HG02642 (cell line): ENCODE results near the gene PRR5L.

ENCODE experiments used
- ATAC-seq: cut with Tn5 transposase; IDR thresholded peaks from one replicate; pipeline ENCODE4 v1.9.1; 2021; ENCODE audit warnings: mild to moderate bottlenecking; ENCODE audit not compliant: unreplicated experiment, poor library complexity

Gene PRR5L

DNA sequence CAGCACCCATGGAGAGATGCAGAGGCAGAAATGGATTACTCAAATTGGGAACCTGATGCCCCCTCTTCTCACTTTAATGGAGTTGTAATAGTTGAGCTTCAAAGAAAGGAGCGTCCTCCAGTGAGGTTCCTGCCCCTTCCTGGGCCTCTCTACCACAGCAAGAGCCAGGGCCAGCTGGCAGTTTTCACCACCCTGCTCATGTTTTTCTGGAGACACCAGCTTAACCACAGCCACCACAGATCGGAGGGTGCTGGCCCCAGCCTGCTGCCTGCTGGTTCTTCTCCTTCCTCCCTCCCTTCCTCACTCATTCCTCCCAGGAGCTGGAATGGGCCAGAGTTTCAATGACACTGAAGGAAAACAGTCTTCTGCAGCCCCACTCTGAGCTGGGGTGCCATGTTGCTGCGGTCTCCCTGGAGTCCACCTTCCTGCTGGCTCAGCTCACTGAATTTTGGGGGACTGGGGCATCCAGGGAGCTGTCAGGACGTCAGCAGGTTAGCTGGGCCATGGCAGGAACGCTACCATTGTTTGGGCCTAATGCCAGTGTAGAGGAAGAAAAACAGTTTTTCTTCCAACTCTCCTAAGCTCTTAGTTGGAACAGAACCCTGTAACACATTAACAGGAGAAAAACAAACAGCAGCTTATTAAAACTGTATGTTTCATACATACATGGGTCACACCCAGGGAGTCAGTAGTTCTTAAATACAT, 156.3 kb downstream of the PRR5L start:
- ATAC-seq = no peak

DNA sequence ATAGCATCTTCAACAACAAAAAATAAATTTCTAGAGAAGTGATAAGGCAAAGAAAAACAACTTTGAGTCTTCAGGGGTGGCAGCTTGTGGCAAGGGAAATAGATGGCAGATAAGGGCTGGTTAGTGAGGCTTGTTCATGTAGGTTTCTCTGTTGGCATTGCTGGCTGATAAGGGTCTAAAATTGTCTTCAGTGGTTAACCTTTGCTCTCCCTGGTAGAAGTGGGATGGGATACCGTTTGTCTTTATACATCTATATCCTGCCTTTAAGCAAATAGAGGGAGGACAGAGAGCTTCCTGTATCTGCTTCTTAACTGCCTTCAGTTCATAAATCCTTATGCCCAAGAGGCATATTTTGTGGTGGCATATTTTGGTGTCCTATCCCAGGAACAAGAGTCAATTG, 156.9 kb downstream of the PRR5L start:
- ATAC-seq = no peak

DNA sequence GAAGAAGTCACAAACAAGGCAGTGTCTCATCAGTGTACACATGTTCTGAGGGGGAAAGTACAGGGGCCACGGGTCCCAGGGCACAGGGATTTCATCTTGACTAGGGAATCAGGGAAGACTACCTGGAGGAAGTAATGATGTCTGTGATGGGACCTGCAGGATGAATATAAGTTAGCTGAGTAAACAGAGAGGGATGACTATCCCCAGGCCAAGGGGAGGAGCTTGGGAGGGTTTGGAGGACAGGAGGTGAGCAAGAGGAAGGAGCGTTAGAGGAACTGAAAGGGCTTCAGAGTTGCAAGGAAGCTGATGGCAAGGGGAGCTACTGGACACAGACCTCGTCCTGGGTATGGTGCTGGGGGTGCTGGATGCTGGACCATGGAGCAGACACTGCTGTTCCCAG, 157.6 kb downstream of the PRR5L start:
- no peak for ATAC-seq

DNA sequence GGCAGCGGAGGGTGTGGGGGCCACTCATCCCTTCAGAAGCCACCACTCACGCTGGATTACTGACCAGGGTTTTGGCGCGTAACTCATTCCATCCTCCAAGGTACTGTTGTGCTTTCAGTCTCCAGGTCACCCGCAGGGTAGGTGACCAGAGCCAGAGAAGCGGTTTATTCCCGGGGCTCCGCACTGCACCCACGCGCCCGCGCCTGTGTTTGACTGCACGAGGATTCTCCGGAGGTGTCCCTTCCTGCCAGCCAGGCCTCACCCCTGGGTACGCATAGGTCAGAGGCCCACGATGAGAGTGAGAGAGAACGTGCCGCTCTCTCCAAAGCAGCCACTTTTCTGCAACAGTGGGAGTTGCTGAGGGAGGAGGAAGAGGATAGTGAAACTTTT, 158.5 kb downstream of the PRR5L start:
- no peak for ATAC-seq

DNA sequence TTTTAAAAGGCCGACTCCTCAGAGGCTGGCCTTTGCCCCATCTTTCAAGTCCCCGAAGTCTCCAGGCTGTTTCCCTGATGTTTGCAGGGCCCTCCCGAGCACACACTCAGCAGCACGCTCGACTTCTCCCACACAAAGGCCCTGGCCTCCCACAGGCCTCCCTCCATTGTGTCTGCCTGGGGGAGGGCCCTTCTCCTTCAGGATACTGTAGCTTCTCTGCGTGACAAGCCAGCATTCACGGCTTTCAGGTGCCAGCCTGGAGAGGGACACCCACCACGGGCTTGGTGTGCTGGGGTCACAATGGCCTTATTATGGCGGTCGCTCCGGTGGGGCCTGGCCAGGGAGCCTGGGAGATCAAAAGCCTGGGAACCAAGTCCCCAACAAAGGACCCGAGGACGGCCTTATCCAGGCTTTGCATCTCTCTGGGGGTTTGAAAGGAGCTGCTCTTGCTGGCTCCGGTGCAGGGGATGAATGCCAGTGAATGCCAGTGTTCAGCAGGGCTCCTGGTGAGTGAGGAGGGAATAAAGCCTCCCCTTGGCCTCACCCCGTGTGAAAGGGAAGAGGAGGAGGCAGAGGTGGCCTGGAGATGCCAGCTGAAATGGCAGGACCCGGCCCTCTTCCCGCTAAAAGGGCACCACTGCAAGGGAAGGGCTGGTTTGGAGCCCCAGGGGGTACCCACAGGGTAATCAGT, 159.0 kb downstream of the PRR5L start:
- no peak for ATAC-seq

DNA sequence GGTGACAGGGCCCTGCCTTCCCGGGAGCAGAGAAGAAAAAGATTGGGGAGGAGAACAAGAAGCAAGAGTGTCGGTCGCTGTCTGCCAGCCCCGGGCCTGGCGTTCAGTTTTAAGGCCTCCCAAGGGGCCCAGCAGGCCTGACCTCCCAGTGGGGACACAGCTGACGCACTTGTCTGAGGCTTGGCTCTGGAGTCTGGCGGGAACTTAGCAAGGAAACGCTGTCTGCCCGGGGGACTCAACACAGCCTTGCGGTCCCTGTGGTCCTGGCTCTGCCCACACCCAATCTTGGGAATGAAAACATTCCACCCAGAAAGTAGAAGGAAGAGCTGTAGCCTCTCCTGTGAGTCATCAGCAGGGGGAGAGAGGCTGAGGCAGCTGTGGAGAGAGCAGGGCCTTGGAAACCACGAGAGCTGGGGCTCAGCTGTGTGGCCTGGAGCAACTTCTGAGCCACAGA, 159.6 kb downstream of the PRR5L start:
- no peak for ATAC-seq

DNA sequence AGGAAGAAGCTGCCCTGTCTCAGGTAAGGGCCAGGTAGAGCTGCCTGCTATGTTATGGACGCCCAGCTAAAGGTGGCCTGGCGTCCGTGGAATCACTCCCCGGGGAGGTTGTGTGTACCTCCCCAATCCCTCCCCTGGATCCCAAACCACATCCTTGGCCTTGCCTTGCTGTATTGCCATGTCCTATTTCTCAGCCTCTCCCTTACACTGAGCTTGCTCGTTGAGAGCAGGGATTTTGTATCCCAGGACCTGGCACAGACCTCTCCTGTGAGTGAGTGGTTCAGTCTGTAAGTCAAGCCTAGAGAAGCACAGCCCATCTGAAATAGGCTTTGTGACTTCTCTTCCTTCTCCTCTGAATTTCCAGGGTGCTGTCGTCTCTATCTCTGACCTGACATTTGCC, 160.1 kb downstream of the PRR5L start:
- ATAC-seq = no peak

DNA sequence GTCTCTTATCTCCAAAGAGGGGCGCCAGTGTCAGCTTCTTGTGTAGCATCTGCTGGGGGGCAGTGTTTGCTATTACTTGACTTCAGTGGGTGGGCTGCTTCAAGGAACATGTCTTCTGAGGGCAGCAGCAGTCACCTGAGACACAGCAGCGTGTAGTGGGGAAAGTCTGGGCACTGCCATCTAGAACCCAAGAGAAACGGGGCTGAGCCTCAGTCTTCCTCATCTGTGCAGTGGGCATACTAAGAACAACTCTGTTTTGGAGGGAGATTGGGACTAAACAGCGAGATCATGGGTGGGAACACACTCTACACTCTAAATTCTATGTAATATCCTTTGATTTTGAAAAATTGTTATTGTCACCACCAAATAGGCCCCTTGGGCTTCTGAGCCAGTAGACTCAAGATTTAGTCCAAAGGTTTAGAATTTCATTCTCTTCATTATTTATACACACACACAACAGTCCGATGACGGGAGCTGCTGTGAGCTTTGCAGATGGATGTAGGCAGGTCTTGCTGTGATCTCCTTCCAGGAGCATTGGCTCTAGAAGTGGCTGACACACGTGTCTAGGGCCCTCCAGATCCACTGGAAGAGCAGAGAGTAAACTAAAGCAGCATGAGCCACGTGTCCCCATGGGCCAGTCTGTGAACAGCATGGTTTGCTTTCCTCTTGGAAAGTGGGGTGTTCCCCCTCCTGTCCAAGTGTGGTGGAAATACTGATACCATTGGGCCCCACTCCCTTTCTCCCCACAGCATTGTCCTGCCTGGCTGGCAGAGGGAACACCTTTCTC, 162.2 kb downstream of the PRR5L start:
- no peak for ATAC-seq

DNA sequence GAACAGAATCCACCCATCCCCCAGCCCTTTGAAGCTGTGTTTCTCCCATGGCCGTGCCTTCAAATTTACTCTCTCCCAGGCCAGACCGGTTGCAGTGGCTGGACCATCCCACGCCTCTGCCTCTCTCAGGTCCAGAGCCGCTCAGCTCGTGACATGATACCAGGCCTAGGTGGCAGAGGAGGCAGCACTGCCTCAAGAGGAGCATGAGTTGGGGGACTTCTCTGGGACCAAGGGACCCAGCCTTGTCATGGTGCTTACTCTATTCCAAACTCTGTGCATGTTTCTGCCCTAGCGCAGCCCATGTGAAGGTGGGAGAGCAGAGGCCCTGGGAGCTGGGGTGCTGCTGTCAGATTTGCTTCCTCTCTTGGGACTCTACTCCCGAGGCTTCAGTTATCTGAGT, 163.0 kb downstream of the PRR5L start:
- no peak for ATAC-seq

DNA sequence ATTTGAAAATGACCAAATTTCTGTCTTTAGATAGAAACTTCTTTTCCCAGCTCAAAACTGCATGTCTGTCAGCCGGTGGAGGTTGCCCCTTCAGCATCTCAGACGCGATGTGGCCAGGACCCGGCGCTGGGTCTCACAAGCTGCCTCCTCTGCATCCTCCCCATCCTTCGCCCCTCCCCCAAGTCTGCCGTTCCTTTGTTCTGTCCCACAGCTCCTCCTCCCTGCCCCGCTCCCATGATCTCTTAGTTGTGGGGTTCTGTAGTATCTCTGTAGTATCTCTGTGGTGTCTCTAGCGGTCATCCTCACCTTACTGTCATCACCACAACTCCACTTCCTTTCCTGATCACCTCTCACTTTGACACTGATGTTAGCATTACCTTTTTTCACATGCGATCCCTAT, 164.1 kb downstream of the PRR5L start:
- no peak for ATAC-seq

DNA sequence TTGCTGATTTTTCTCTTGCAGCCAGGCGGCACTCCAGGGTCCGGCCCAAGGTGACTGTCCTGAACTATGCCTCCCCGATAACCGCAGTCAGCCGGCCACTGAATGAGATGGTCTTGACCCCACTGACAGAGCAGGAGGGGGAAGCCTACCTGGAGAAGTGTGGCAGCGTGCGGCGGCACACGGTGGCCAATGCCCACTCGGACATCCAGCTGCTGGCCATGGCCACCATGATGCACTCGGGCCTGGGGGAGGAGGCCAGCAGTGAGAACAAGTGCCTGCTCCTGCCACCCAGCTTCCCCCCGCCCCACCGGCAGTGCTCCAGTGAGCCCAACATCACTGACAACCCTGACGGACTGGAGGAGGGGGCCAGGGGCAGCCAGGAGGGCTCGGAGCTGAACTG, 166.2 kb downstream of the PRR5L start:
- ATAC-seq = no peak

DNA sequence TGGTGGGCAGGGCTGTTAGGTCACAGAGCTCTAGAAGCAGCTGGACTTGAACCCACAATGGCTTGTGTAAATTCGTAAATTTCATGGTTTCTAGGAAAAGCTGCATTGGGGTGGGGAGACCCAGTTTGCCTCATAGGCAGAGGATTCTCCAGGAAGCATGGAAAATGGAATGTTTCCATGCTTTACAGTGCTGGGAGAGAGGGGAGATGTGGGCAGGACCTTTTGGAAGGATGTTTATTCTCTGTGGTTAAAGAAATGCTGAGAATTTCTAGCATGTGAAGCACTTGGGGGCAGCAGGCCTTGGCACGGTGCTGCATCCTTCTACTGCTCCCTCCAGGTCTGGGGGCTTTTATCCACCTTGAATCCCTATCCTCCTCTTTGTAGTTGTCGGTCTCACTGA, 167.7 kb downstream of the PRR5L start:
- ATAC-seq = no peak

DNA sequence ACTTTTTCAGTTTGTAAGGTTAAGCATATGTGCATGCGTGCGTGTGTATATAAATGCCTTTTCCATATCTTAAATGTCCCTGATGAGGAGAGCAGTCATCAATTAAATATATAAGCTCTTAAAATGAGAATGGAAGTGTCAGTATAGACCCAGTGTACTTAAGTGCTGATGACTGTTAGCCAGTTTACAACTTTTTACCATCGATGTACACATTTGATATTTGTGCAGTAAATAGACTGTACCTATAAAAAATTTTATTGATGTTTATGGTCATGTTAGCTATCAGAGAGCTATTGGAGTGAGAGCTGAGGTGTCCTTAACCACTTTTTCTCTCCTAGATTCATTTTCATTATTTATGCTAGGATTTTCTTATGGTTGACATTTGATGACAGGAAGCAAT, 168.6 kb downstream of the PRR5L start:
- no peak for ATAC-seq

DNA sequence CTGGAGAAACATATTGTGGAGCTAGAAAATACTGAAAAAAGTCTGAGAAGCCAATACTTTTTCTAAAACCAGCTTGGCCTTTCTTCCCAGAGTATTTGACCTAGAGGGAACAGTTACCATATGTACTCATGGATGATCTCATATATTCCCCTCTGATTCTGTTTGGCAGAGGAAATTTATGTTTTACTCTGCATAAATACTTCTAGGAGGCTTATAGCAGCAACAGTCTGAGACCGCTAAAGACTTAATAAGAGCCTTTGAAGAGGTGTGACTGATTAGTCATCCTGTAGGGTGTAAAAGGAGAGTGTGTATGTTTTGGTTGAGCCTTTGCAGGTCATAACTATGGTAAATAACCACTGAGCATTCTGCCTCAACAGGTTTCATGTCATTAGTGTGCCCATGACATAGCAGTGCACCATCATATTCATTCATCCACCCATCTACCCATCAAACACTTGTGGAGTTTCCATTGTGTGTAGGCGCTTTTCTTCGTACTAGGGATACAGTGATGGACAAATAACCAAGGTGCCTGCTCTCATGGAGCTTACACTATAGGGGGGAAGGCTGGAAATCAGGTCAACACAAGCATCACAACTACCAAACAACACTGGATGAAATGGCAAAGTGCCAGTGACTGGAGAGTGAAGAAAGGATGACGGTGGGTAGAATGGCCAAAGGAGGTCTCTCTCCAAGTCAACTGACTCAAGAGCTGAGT, 169.5 kb downstream of the PRR5L start:
- no peak for ATAC-seq

DNA sequence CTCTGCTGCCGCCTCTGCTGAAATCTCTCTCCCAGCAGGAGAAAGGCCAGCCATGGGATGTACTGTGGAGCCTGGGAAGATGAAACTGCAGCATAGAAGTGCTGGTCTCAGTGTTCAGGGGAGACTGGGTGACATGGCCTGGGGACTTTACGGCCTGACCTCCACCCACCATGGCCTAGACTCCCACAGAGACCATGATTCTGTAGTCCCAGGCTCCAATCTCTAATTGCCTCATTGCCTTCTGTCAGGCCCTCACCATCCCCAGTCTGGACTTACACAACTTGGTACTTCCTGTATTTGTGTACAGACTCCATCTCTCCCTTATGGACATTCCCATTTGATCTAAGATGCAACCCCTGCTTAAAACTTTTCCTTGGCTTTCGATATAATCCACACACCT, 170.9 kb downstream of the PRR5L start:
- no peak for ATAC-seq

DNA sequence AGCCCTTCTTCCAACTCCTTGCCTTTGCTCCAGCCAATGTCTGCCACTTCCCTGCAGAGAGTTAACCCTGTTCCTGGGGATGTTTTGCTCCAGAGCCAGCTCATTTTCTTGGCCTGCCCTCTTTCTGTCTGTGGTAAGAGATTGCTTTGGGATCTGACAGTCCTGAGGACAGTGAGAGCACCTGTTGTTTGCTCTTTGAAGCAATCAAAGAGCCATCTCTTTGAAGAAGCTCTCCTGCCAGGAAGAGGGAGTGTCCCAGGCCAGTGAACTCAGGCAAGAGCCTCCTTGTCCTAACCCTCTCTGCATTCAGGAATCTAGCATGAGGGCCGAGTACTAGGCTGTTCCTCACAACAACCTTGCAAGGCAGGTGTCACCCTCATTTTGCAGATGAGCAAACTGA, 171.8 kb downstream of the PRR5L start:
- no peak for ATAC-seq

DNA sequence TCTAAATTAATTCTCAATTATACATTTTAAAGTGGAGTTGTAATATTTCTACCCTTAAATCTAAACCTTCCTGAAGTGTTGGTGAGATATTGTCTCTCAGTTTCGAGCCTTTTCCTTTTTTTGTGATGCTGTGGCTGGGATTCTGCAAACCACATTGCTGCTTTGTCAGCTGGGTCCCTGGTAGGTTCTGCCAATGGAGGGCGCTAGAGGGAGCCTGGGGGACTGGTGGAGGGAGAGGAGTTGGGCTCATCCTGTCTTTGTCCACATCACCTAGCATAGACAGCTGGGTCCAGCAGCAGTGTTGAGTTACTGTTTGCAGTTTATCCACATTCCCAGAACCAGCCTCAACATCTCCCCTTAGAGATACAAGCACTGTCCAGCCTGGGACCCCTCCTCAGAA, 173.0 kb downstream of the PRR5L start:
- no peak for ATAC-seq

DNA sequence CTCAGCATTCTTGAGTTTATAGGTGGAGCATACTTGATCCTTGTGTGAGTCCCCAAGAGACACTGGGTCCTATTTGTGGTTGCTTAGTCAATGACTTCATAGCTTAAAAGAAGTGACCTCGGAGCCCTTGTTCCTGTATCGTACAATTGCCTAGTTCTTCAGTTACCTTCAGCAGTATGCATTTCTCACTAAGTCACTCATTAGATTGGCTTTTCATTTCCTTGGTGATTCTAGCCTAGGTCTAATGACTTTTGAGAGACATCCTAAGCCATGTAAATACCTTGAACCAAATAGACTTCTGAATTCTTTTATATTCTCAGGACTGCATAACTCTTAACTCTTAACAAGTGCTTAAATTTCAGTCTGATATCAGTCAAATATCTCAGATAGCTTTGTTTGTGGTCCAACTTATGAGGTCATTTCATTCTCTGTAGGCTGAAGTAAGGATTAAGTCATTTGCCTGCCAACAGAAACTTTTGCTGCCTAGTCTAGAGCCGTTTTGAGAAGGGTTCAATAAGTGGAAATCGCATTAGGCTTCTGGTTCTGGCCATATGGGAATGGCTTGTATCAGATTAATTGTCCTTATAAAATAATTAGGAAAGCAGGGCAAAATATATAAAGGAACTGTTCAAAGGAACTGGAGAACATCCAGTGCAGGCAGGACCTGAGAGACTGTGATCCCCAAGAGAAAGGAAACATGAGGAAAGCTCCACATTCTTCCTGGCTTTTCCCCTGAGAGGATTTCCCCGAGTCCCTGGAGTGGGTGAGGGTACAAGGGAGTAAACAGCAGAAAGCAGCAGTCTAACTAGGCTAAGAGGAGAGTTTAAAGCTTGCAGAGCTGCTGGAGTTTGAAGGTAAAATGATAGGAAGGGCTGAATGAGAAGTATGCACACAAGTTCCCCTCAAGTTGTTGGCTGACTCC, 174.1 kb downstream of the PRR5L start:
- ATAC-seq = no peak

DNA sequence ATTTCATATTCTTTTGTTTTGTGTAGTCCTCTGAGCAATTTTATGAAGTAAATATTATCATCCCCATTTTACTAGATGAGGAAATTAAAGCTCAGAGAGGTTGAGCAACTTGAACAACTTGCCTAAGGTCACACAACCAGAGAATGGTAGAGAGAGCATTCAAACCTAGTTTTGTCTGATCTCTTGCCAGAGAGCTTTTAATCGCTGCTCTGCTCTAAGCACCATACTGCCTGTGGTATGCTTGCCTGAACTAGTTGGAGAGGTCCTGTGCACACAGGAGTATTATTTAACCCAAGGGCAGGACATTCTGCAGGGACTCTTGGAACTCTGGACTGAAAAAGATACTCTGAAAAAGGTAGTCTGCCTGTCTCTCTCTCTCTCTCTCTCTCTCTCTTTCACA, 175.5 kb downstream of the PRR5L start:
- no peak for ATAC-seq

DNA sequence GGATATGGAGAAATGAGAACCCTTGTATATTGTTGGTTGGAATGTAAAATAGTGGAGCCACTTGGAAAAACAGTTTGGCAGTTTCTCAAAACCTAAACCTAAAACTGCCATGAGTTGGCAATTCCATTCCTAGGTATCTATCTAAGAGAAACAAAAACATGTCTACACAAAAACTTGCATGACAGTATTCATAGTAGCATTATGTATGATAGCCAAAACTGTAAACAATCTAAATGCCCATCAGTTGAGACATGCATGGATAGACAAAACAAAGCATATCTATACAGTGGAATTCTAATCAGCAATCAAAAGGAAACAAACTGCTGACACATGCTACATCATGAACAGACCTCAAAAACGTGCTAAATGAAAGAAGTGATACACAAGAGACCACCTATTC, 179.1 kb downstream of the PRR5L start:
- ATAC-seq = no peak
